Endothelial cell of umbilical vein (primary cell): ENCODE results near the gene XCL2. TPM values are rescaled to one million over a fixed set of nuclear protein-coding genes. Genes with fewer than 3 reads are reported as not detected.

Experiments
- BruUV-seq: library from RNA; stranded (reverse); fragments of 400-500 nt; replicated peaks from 2 replicates; lab custom pipeline; 2021; lab: Mats Ljungman, UMichigan
- CTCF ChIA-PET: fragments of 300-600, 350-600 bp; sonication (Branson Sonifier 250); formaldehyde crosslinking; loops from one replicate; lab custom pipeline; 2021; ENCODE audit warnings: antibody characterized with exemption, inconsistent platforms; lab: Charles Lee
- POLR2A ChIA-PET: fragments of 300-600, 350-600 bp; sonication (Branson Sonifier 250); formaldehyde crosslinking; loops from one replicate; lab custom pipeline; 2021; ENCODE audit warnings: antibody characterized with exemption, inconsistent platforms; lab: Charles Lee
- DNase-seq: peaks from one replicate; pipeline ENCODE4 v3.0.0-alpha.2; 2011; ENCODE audit warnings: low read depth, low spot score
- FAIRE-seq: peaks from 2 replicates; lab custom pipeline; 2011; peaks lifted over from hg19 to GRCh38; lab: Jason Lieb, UNC
- H2AFZ ChIP-seq: 2 replicates; pipeline ENCODE4 v1.6.0; 2012; ENCODE audit warnings: low read depth, low read length, control low read depth, inconsistent platforms
- H3K27ac ChIP-seq: 2 replicates; pipeline ENCODE4 v1.5.1; 2011; ENCODE audit warnings: low read depth, mild to moderate bottlenecking, control low read depth, low read length, moderate library complexity; ENCODE audit not compliant: insufficient read depth
- H3K27me3 ChIP-seq, 2 experiments: 2 replicates each; pipeline versions ENCODE4 v1.6.0 to v1.6.1; 2011; ENCODE audit warnings: low read length in 2 of 2, mixed read lengths in 1 of 2; ENCODE audit not compliant: control insufficient read depth in 2 of 2, insufficient read depth in 2 of 2
- H3K36me3 ChIP-seq, 2 experiments: 2 replicates in 1 of 2; 3 replicates in 1 of 2; pipeline ENCODE4 v1.5.1; 2011; ENCODE audit warnings: low read length in 2 of 2, mild to moderate bottlenecking in 1 of 2, moderate library complexity in 1 of 2; ENCODE audit not compliant: control insufficient read depth in 2 of 2, insufficient read depth in 2 of 2; ENCODE audit errors: extremely low read depth in 1 of 2
- H3K4me1 ChIP-seq: 3 replicates; pipeline ENCODE4 v1.5.1; 2011; ENCODE audit warnings: mild to moderate bottlenecking, low read length; ENCODE audit not compliant: control insufficient read depth, insufficient read depth; ENCODE audit errors: extremely low read depth
- H3K4me2 ChIP-seq: 2 replicates; pipeline ENCODE4 v1.6.1; 2011; ENCODE audit warnings: low read length, control low read depth, mixed read lengths; ENCODE audit not compliant: insufficient read depth
- H3K4me3 ChIP-seq, 3 experiments: fragments of 200-600 bp in 1 of 3; sonication (generic), shearing (Covaris generic) in 1 of 3; replicated peaks in 1 of 3; 2 replicates each; pipeline ENCODE4 v1.5.1; 2011 to 2016; ENCODE audit warnings: control low read depth in 3 of 3, low read length in 3 of 3, mild to moderate bottlenecking in 2 of 3, inconsistent platforms in 1 of 3, low read depth in 1 of 3, moderate library complexity in 1 of 3; ENCODE audit not compliant: insufficient read depth in 1 of 3
- H3K79me2 ChIP-seq: 2 replicates; pipeline ENCODE4 v1.6.0; 2012; ENCODE audit warnings: low read length, inconsistent platforms; ENCODE audit not compliant: control insufficient read depth, insufficient read depth
- H3K9ac ChIP-seq: replicated peaks from 2 replicates; pipeline ENCODE3; 2011; ENCODE audit warnings: low read length, control low read depth; ENCODE audit not compliant: insufficient read depth; ENCODE audit errors: extremely low read depth
- H3K9me1 ChIP-seq: replicated peaks from 3 replicates; pipeline ENCODE4 v1.6.0; 2011; ENCODE audit warnings: mild to moderate bottlenecking, low read length; ENCODE audit not compliant: control insufficient read depth, insufficient read depth; ENCODE audit errors: extremely low read depth
- H3K9me3 ChIP-seq: replicated peaks from 2 replicates; pipeline ENCODE4 v1.5.1; 2012; ENCODE audit warnings: low read length, inconsistent platforms; ENCODE audit not compliant: control insufficient read depth, insufficient read depth
- H4K20me1 ChIP-seq: replicated peaks from 2 replicates; pipeline ENCODE3; 2011; ENCODE audit warnings: mild to moderate bottlenecking, low read length; ENCODE audit not compliant: control insufficient read depth, insufficient read depth; ENCODE audit errors: extremely low read depth
- EZH2 ChIP-seq: IDR thresholded peaks from 2 replicates; pipeline ENCODE4 v1.6.1; 2012; ENCODE audit warnings: borderline replicate concordance, low read depth, mild to moderate bottlenecking, moderate library complexity, low read length, inconsistent platforms; ENCODE audit not compliant: severe bottlenecking
- GATA2 ChIP-seq: IDR thresholded peaks from 2 replicates; pipeline ENCODE4 v1.7.0; 2011; ENCODE audit warnings: low read depth, mild to moderate bottlenecking, moderate library complexity, mixed read lengths, low read length; ENCODE audit not compliant: insufficient read length, insufficient read depth
- POLR2AphosphoS5 ChIP-seq: IDR thresholded peaks from 2 replicates; pipeline ENCODE4 v1.6.1; 2012; ENCODE audit warnings: low read depth, mild to moderate bottlenecking, control low read depth, low read length, moderate library complexity; ENCODE audit not compliant: insufficient read depth
- dilution Hi-C: fragments of 300-500 bp; cut with MboI; formaldehyde crosslinking; loops from one replicate; pipeline ENCODE4 v1.15.0; 2019; ENCODE audit warnings: low sequenced_read_pairs; ENCODE audit not compliant: extremely low pct_ligation_motif_present
- intact Hi-C: fragments of 100-400 bp; cut with micrococcal nuclease; formaldehyde crosslinking; loops from one replicate; pipeline ENCODE4 v1.10.0; 2022
- polyA plus RNA-seq, 4 experiments: library from polyadenylated mRNA; depleted of rRNA in 3 of 4; stranded (reverse) in 3 of 4; unstranded in 1 of 4; fragments of >200 nt; gene quantifications; 2 replicates each; pipeline versions ENCODE4 v1.2.1 to v1.2.3, GENCODE V29; 2011 to 2012; ENCODE audit warnings: missing spikeins in 1 of 4
- total RNA-seq: library from RNA; stranded (reverse); gene quantifications from 2 replicates; pipeline ENCODE4 v1.2.3, GENCODE V29; 2021
- TF ChIP-seq, protein P1 (sequence below): IDR thresholded peaks from 2 replicates; pipeline ENCODE4 v1.6.1; 2011; ENCODE audit not compliant: insufficient read depth, insufficient read length

The XCL2 gene
- total and polyA plus RNA-seq, 2 donors (not counting 3 experiments of a cell fraction or from before 2014, with no cell fraction given), result not detected

DNA sequence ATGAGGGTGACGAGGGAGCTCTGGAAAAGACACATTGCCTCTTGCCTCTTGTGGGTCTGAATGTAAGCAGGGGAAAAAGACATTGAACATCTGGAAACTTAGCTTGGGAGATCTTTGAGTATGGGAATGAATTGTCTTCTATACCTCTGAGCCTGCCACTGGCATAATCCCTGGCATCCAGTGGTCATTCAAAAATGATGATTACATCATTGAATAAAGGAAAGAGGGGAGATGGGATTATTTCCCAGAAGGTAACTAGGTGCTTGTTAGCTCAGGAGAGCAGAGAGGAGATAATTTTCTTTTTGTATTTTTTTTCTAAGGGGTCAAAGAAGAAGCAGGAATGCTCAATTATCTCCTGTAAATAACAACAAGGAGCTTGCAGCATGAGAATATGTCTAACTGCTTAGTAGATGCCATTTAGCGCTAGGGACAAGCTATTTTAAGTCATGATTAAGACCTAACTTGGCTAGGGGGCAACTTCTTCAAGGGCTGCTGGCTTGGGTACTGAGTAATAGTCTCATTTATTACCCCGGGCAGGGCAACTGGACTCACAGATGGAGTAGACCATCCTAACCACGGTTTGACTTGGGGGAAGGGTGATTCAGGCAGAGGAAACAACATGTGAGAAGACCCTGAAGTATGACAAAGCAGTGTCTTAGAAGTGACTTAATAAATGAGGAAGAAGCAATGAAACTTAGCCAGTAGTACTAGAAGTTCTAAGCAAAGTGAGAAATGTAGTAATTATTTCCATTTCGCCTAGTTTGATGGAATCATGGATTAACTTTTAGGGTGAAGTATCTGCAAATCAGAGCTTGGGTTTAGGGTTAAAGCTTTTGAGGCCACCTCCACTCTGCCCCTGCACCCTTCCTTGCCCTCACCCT, 11.0 kb upstream of the XCL2 start:
- Histone ChIP-seq H3K4me2 (no peak overlapping the region), H3K4me1 (no peaks in the 10 kb centered on the region), H3K79me2 (no peaks in the 10 kb centered on the region), H3K27ac (no peak overlapping the region), H2AFZ (no peak overlapping the region), H3K9ac (no peak overlapping the region), H3K9me1 (no peaks in the 10 kb centered on the region), H3K36me3 (no peaks in the 10 kb centered on the region), H3K27me3 (peaks cover 0 to 1% of the 10 kb centered on the region in 2 experiments), H4K20me1 (no peaks in the 10 kb centered on the region), H3K4me3 (no peak overlapping the region), H3K9me3 (no peaks in the 10 kb centered on the region)
- ChIA-PET CTCF (interaction anchor here (1.3 kb wide), 1 partner anchor 14 kb away, joined by 4 read pairs; no protein-coding TSS in a partner anchor), POLR2A (no interaction called here)
- dilution Hi-C loops (no loop called here), intact Hi-C loops (no loop called here)
- DNase-seq (no peak), FAIRE-seq (no peak)
- no TSS peak for BruUV-seq
- TF ChIP-seq EZH2 (no peak), POLR2AphosphoS5 (no peak), GATA2 (no peak)
- TF ChIP-seq, protein P1, sequence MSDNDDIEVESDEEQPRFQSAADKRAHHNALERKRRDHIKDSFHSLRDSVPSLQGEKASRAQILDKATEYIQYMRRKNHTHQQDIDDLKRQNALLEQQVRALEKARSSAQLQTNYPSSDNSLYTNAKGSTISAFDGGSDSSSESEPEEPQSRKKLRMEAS, result no peak
